HepG2 (cell line): ENCODE data around the gene MRPL30. TPM values are rescaled to one million over a fixed set of nuclear protein-coding genes. Genes with fewer than 3 reads are reported as not detected.
A peak's percentile ranks its signal among the peaks of the same experiment; 100 is the strongest.

Experiments used
- ARNT2 ChIP-seq: sonication (generic); formaldehyde crosslinking; IDR thresholded peaks from 2 replicates; pipeline ENCODE4 v1.8.0; 2022; ENCODE audit warnings: mild to moderate bottlenecking, low read depth, missing genetic modification reagents, moderate library complexity
- CBFB ChIP-seq: sonication (generic); formaldehyde crosslinking; IDR thresholded peaks from 2 replicates; pipeline ENCODE4 v1.4.0; 2020; ENCODE audit warnings: missing genetic modification reagents
- HIVEP1 ChIP-seq: sonication (generic); formaldehyde crosslinking; IDR thresholded peaks from 2 replicates; pipeline ENCODE4 v1.4.0; 2020; ENCODE audit warnings: mild to moderate bottlenecking, missing genetic modification reagents
- HOXA3 ChIP-seq: sonication (generic); formaldehyde crosslinking; IDR thresholded peaks from 2 replicates; pipeline ENCODE4 v1.5.0; 2020; ENCODE audit warnings: missing genetic modification reagents
- IRF2 ChIP-seq: IDR thresholded peaks from 2 replicates; pipeline ENCODE4 v1.6.1; 2018; ENCODE audit warnings: missing genetic modification reagents, missing compliant biosample characterization
- KDM5A ChIP-seq: fragments of 200-600 bp; sonication (generic); IDR thresholded peaks from 2 replicates; pipeline ENCODE4 v1.7.0; 2018; ENCODE audit warnings: antibody characterized with exemption, mild to moderate bottlenecking, low read length, borderline replicate concordance
- KMT2B ChIP-seq: IDR thresholded peaks from 2 replicates; pipeline ENCODE4 v1.6.1; 2016; ENCODE audit warnings: missing genetic modification reagents, missing compliant biosample characterization
- RXRB ChIP-seq: IDR thresholded peaks from 2 replicates; pipeline ENCODE4 v1.6.1; 2016; ENCODE audit warnings: borderline replicate concordance, missing genetic modification reagents, missing compliant biosample characterization
- TOE1 ChIP-seq: sonication (generic); formaldehyde crosslinking; IDR thresholded peaks from 2 replicates; pipeline ENCODE4 v1.4.0; 2020; ENCODE audit warnings: mild to moderate bottlenecking, missing genetic modification reagents
- ZNF337 ChIP-seq: sonication (generic); formaldehyde crosslinking; IDR thresholded peaks from 2 replicates; pipeline ENCODE4 v1.5.1; 2020; ENCODE audit warnings: missing genetic modification reagents, low read depth, mild to moderate bottlenecking, borderline replicate concordance
- ZNF343 ChIP-seq: sonication (generic); formaldehyde crosslinking; IDR thresholded peaks from 2 replicates; pipeline ENCODE4 v1.4.0; 2020; ENCODE audit warnings: mild to moderate bottlenecking, missing genetic modification reagents
- ZNF570 ChIP-seq: sonication (generic); formaldehyde crosslinking; IDR thresholded peaks from 2 replicates; pipeline ENCODE4 v1.4.0; 2020; ENCODE audit warnings: mild to moderate bottlenecking, missing genetic modification reagents, borderline replicate concordance
- ZNF615 ChIP-seq: sonication (generic); formaldehyde crosslinking; IDR thresholded peaks from 2 replicates; pipeline ENCODE4 v1.5.0; 2020; ENCODE audit warnings: mild to moderate bottlenecking, missing genetic modification reagents, borderline replicate concordance
- polyA plus RNA-seq, 8 experiments: library from polyadenylated mRNA; depleted of rRNA in 3 of 8; stranded (reverse) in 7 of 8; unstranded in 1 of 8; fragments of >200 nt; fragmentation: Illumina TruSeq in 4 of 8; extraction: Trizol in 4 of 8; gene quantifications; 2 replicates each; pipeline versions ENCODE4 v1.2.1 to v1.2.3, GENCODE V29; 2011 to 2016; ENCODE audit warnings: low read depth in 4 of 8, missing spikeins in 1 of 8, mixed read lengths in 1 of 8; ENCODE audit not compliant: insufficient read depth in 1 of 8
- total RNA-seq, 5 experiments: library from RNA; depleted of rRNA; stranded (reverse); fragments of >200 nt; fragmentation: Illumina TruSeq; extraction: Trizol; gene quantifications; 2 replicates each; pipeline ENCODE4 v1.2.3, GENCODE V29; 2016; ENCODE audit warnings: low read depth in 1 of 5
- TF ChIP-seq, protein P1 (sequence below): sonication (generic); formaldehyde crosslinking; IDR thresholded peaks from 2 replicates; pipeline ENCODE4 v1.8.1; 2023; ENCODE audit warnings: missing genetic modification reagents, mild to moderate bottlenecking, borderline replicate concordance
- TF ChIP-seq, protein P2 (sequence below): sonication (generic); formaldehyde crosslinking; IDR thresholded peaks from 2 replicates; pipeline ENCODE4 v1.4.0; 2020; ENCODE audit warnings: missing genetic modification reagents
- TF ChIP-seq, protein P3 (sequence below): sonication (generic); formaldehyde crosslinking; IDR thresholded peaks from 2 replicates; pipeline ENCODE4 v1.8.1; 2023; ENCODE audit warnings: mild to moderate bottlenecking, inconsistent platforms, moderate library complexity, missing genetic modification reagents, borderline replicate concordance
- TF ChIP-seq, protein P4 (sequence below): IDR thresholded peaks from 2 replicates; pipeline ENCODE4 v1.6.1; 2012; ENCODE audit warnings: low read length, improper control_type of control experiment
- TF ChIP-seq, protein P5 (sequence below): sonication (generic); formaldehyde crosslinking; IDR thresholded peaks from 2 replicates; pipeline ENCODE4 v1.5.0; 2020; ENCODE audit warnings: missing genetic modification reagents, mild to moderate bottlenecking, borderline replicate concordance
- TF ChIP-seq, protein P6 (sequence below): sonication (generic); formaldehyde crosslinking; IDR thresholded peaks from 2 replicates; pipeline ENCODE4 v1.5.0; 2020; ENCODE audit warnings: missing genetic modification reagents, mild to moderate bottlenecking, borderline replicate concordance
- TF ChIP-seq, protein P7 (sequence below): sonication (generic); formaldehyde crosslinking; IDR thresholded peaks from 2 replicates; pipeline ENCODE4 v1.4.0; 2020; ENCODE audit warnings: missing genetic modification reagents

The MRPL30 gene
- total and polyA plus RNA-seq, 2 of the 13 experiments (the other 11 are each of a cell fraction or from before 2014, with no cell fraction given) = 30.2 to 75.3 TPM

DNA sequence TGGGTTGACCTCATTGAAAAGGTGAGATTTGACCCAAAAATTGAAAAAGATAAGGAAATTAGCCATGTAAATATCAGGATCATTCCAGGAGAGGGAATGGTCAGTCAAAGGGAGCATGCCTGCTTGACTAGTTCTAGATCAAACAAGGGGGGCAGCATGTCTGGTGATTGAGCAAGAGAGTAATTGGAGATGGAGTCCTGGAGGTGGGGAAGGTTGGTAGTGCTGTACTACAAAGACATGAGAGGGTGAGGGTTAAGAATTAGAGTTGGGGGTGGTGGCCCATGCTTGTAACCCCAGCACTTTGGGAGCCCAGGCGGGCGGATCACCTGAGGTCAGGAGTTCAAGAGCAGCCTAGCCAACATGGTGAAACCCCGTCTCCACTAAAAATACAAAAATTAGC is 2.0 kb downstream of the MRPL30 start (continued):
- TF ChIP-seq, protein P1, sequence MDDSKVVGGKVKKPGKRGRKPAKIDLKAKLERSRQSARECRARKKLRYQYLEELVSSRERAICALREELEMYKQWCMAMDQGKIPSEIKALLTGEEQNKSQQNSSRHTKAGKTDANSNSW (CRISPR knock-in tag) = no peak
- TF ChIP-seq, protein P2, sequence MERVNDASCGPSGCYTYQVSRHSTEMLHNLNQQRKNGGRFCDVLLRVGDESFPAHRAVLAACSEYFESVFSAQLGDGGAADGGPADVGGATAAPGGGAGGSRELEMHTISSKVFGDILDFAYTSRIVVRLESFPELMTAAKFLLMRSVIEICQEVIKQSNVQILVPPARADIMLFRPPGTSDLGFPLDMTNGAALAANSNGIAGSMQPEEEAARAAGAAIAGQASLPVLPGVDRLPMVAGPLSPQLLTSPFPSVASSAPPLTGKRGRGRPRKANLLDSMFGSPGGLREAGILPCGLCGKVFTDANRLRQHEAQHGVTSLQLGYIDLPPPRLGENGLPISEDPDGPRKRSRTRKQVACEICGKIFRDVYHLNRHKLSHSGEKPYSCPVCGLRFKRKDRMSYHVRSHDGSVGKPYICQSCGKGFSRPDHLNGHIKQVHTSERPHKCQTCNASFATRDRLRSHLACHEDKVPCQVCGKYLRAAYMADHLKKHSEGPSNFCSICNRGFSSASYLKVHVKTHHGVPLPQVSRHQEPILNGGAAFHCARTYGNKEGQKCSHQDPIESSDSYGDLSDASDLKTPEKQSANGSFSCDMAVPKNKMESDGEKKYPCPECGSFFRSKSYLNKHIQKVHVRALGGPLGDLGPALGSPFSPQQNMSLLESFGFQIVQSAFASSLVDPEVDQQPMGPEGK = peak; percentile 92
- TF ChIP-seq, protein P3, sequence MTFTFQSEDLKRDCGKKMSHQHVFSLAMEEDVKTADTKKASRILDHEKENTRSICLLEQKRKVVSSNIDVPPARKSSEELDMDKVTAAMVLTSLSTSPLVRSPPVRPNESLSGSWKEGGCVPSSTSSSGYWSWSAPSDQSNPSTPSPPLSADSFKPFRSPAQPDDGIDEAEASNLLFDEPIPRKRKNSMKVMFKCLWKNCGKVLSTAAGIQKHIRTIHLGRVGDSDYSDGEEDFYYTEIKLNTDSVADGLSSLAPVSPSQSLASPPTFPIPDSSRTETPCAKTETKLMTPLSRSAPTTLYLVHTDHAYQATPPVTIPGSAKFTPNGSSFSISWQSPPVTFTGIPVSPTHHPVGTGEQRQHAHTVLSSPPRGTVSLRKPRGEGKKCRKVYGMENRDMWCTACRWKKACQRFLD (CRISPR knock-in tag) = no peak
- 0 out of 2 replicates have a peak, but pooled peaks have one; percentile 40 for TF ChIP-seq ARNT2 (CRISPR knock-in tag)
- no peak for TF ChIP-seq TOE1 (CRISPR knock-in tag)
- TF ChIP-seq, protein P4, sequence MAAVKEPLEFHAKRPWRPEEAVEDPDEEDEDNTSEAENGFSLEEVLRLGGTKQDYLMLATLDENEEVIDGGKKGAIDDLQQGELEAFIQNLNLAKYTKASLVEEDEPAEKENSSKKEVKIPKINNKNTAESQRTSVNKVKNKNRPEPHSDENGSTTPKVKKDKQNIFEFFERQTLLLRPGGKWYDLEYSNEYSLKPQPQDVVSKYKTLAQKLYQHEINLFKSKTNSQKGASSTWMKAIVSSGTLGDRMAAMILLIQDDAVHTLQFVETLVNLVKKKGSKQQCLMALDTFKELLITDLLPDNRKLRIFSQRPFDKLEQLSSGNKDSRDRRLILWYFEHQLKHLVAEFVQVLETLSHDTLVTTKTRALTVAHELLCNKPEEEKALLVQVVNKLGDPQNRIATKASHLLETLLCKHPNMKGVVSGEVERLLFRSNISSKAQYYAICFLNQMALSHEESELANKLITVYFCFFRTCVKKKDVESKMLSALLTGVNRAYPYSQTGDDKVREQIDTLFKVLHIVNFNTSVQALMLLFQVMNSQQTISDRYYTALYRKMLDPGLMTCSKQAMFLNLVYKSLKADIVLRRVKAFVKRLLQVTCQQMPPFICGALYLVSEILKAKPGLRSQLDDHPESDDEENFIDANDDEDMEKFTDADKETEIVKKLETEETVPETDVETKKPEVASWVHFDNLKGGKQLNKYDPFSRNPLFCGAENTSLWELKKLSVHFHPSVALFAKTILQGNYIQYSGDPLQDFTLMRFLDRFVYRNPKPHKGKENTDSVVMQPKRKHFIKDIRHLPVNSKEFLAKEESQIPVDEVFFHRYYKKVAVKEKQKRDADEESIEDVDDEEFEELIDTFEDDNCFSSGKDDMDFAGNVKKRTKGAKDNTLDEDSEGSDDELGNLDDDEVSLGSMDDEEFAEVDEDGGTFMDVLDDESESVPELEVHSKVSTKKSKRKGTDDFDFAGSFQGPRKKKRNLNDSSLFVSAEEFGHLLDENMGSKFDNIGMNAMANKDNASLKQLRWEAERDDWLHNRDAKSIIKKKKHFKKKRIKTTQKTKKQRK = no peak
- TF ChIP-seq ZNF570 = no peak
- no peak for TF ChIP-seq KMT2B (CRISPR knock-in tag)
- no peak for TF ChIP-seq ZNF337 (CRISPR knock-in tag)
- TF ChIP-seq, protein P5, sequence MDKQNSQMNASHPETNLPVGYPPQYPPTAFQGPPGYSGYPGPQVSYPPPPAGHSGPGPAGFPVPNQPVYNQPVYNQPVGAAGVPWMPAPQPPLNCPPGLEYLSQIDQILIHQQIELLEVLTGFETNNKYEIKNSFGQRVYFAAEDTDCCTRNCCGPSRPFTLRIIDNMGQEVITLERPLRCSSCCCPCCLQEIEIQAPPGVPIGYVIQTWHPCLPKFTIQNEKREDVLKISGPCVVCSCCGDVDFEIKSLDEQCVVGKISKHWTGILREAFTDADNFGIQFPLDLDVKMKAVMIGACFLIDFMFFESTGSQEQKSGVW (CRISPR knock-in tag) = no peak
- TF ChIP-seq, protein P6, sequence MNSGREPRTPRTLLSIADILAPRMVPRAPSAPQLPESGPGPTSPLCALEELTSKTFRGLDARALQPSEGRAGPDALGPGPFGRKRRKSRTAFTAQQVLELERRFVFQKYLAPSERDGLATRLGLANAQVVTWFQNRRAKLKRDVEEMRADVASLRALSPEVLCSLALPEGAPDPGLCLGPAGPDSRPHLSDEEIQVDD (CRISPR knock-in tag) = no peak
- TF ChIP-seq, protein P7, sequence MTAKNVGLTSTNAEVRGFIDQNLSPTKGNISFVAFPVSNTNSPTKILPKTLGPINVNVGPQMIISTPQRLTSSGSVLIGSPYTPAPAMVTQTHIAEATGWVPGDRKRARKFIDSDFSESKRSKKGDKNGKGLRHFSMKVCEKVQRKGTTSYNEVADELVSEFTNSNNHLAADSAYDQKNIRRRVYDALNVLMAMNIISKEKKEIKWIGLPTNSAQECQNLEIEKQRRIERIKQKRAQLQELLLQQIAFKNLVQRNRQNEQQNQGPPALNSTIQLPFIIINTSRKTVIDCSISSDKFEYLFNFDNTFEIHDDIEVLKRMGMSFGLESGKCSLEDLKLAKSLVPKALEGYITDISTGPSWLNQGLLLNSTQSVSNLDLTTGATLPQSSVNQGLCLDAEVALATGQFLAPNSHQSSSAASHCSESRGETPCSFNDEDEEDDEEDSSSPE (CRISPR knock-in tag) = no peak
- TF ChIP-seq ZNF343 (CRISPR knock-in tag) = no peak
- no peak for TF ChIP-seq CBFB (CRISPR knock-in tag)
- TF ChIP-seq HOXA3 (CRISPR knock-in tag) = peak; percentile 43; the same call in 1 of the 2 replicates
- 0 out of 2 replicates have a peak, but pooled peaks have one; percentile 30 for TF ChIP-seq RXRB
- no peak for TF ChIP-seq ZNF615 (CRISPR knock-in tag)
- peak; percentile 25; the same call in 1 of the 2 replicates for TF ChIP-seq IRF2 (CRISPR knock-in tag)
- TF ChIP-seq HIVEP1 (CRISPR knock-in tag) = no peak
- TF ChIP-seq KDM5A = no peak
